HepG2 (cell line): Measurements from ENCODE around the gene ATP8A2.

Experiments used
- BHLHE40 ChIP-seq: IDR thresholded peaks from 2 replicates; pipeline ENCODE4 v1.6.1; 2011; ENCODE audit warnings: low read length, improper control_type of control experiment
- FOXK2 ChIP-seq: fragments of 450-650 bp; IDR thresholded peaks from 2 replicates; pipeline ENCODE4 v1.6.1; 2016
- GABPB1 ChIP-seq: IDR thresholded peaks from 2 replicates; pipeline ENCODE4 v1.6.1; 2016; ENCODE audit warnings: mild to moderate bottlenecking, missing genetic modification reagents, moderate library complexity, missing compliant biosample characterization
- MAFK ChIP-seq, 2 experiments: IDR thresholded peaks in 1 of 2; conservative IDR thresholded peaks in 1 of 2; 2 replicates each; pipeline ENCODE4 v1.6.1; 2011; ENCODE audit warnings: improper control_type of control experiment in 2 of 2, low read length in 2 of 2
- POLR2A ChIP-seq, 2 experiments: IDR thresholded peaks; 2 replicates each; pipeline ENCODE4 v1.6.1; 2011; ENCODE audit warnings: low read depth in 2 of 2, low read length in 2 of 2, mild to moderate bottlenecking in 1 of 2, moderate library complexity in 1 of 2; ENCODE audit not compliant: insufficient read depth in 1 of 2
- RAD21 ChIP-seq: fragments of 450-650 bp; formaldehyde crosslinking; IDR thresholded peaks from 2 replicates; pipeline ENCODE4 v1.5.0; 2020; ENCODE audit warnings: mild to moderate bottlenecking
- ZBTB21 ChIP-seq: sonication (generic); formaldehyde crosslinking; IDR thresholded peaks from 2 replicates; pipeline ENCODE4 v1.4.0; 2020; ENCODE audit warnings: missing genetic modification reagents
- TF ChIP-seq, protein P1 (sequence below): sonication (generic); formaldehyde crosslinking; IDR thresholded peaks from 2 replicates; pipeline ENCODE4 v1.9.0; 2021; ENCODE audit warnings: missing genetic modification reagents, borderline replicate concordance
- TF ChIP-seq, protein P2 (sequence below): IDR thresholded peaks from 2 replicates; pipeline ENCODE4 v1.6.1; 2016; ENCODE audit warnings: missing compliant biosample characterization, missing genetic modification reagents, borderline replicate concordance
- TF ChIP-seq, protein P3 (sequence below): sonication (generic); formaldehyde crosslinking; IDR thresholded peaks from 2 replicates; pipeline ENCODE4 v1.5.0; 2020; ENCODE audit warnings: mild to moderate bottlenecking, missing genetic modification reagents, moderate library complexity

DNA sequence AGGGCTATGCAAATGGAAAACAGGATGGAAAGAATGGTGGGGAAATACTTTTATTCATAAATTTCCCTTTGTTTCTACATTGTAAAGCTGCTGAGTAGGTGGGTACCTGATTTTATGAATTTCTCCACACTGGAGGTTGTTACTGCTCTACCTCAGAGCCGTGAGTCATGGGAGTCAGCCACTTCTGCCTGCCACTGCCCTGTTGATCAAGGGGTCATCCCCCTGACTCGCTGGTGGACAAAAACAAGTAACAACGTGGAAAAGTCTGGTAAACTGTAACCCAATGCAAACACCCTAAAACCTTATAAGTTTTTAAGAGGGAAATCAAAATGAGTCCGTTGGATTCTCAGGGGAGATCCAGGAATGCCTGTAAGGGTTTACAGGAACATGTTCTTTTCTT is 329.5 kb downstream of the ATP8A2 start:
- no peak for TF ChIP-seq FOXK2
- TF ChIP-seq, protein P1, sequence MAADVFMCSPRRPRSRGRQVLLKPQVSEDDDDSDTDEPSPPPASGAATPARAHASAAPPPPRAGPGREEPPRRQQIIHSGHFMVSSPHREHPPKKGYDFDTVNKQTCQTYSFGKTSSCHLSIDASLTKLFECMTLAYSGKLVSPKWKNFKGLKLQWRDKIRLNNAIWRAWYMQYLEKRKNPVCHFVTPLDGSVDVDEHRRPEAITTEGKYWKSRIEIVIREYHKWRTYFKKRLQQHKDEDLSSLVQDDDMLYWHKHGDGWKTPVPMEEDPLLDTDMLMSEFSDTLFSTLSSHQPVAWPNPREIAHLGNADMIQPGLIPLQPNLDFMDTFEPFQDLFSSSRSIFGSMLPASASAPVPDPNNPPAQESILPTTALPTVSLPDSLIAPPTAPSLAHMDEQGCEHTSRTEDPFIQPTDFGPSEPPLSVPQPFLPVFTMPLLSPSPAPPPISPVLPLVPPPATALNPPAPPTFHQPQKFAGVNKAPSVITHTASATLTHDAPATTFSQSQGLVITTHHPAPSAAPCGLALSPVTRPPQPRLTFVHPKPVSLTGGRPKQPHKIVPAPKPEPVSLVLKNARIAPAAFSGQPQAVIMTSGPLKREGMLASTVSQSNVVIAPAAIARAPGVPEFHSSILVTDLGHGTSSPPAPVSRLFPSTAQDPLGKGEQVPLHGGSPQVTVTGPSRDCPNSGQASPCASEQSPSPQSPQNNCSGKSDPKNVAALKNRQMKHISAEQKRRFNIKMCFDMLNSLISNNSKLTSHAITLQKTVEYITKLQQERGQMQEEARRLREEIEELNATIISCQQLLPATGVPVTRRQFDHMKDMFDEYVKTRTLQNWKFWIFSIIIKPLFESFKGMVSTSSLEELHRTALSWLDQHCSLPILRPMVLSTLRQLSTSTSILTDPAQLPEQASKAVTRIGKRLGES, result no peak
- no peak for TF ChIP-seq RAD21 (CRISPR knock-in tag)
- TF ChIP-seq MAFK (conservative IDR thresholded peaks at IDR 0.05 in 1 of 2, IDR thresholded peaks at IDR 0.05 in 1 of 2; ENCODE audit: low read length in 2 of 2), result no peak
- TF ChIP-seq POLR2A (IDR thresholded peaks at IDR 0.05; ENCODE audit: insufficient read depth in 1 of 2, low read depth in 2 of 2, low read length in 2 of 2), result no peak
- TF ChIP-seq, protein P2, sequence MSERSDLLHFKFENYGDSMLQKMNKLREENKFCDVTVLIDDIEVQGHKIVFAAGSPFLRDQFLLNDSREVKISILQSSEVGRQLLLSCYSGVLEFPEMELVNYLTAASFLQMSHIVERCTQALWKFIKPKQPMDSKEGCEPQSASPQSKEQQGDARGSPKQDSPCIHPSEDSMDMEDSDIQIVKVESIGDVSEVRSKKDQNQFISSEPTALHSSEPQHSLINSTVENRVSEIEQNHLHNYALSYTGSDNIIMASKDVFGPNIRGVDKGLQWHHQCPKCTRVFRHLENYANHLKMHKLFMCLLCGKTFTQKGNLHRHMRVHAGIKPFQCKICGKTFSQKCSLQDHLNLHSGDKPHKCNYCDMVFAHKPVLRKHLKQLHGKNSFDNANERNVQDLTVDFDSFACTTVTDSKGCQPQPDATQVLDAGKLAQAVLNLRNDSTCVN (CRISPR knock-in tag), result no peak
- no peak for TF ChIP-seq GABPB1 (CRISPR knock-in tag)
- TF ChIP-seq, protein P3, sequence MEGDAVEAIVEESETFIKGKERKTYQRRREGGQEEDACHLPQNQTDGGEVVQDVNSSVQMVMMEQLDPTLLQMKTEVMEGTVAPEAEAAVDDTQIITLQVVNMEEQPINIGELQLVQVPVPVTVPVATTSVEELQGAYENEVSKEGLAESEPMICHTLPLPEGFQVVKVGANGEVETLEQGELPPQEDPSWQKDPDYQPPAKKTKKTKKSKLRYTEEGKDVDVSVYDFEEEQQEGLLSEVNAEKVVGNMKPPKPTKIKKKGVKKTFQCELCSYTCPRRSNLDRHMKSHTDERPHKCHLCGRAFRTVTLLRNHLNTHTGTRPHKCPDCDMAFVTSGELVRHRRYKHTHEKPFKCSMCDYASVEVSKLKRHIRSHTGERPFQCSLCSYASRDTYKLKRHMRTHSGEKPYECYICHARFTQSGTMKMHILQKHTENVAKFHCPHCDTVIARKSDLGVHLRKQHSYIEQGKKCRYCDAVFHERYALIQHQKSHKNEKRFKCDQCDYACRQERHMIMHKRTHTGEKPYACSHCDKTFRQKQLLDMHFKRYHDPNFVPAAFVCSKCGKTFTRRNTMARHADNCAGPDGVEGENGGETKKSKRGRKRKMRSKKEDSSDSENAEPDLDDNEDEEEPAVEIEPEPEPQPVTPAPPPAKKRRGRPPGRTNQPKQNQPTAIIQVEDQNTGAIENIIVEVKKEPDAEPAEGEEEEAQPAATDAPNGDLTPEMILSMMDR, result no peak
- no peak for TF ChIP-seq BHLHE40
- no peak for TF ChIP-seq ZBTB21
